ENCODE data around the gene PWWP2B. TPM values are rescaled to one million over a fixed set of nuclear protein-coding genes. Genes with fewer than 3 reads are reported as not detected.

Gene PWWP2B
- total and polyA plus RNA-seq, 2 of the 4 experiments (the other 2 are of a cell fraction): 1.7 to 2.2 TPM

DNA sequence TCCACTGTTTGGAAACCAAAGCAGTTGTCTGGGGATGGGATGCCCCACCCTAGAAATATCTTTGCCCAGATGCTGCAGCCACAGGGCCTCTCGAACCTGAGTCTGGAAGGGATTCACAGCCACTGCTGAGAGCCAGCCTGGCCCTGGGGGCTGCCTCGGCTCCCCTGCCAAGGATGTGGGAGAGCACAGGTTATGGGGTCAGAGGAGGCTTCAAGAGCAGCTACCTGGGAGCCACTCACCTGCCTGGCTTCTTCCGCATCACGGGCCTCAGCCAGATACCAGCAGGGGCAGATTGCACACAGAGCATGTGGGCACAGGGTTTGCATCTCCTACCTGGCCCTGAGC lies 5.4 kb upstream of the PWWP2B start:
- Histone ChIP-seq H4K91ac (ENCODE audit: insufficient read depth, low read depth, low read length) (no peak overlapping the region), H3K4me3 (ENCODE audit: insufficient read depth, low read depth, low read length) (no peak overlapping the region), H3K23ac (ENCODE audit: low read depth, low read length) (no peak overlapping the region), H4K20me1 (ENCODE audit: insufficient read depth, low read length) (no peaks in the 10 kb centered on the region), H2BK5ac (ENCODE audit: low read depth, low read length, poor library complexity, severe bottlenecking) (no peak overlapping the region), H3K4me1 (ENCODE audit: control insufficient read depth, insufficient read depth, low read length) (peaks cover 14% of the 10 kb centered on the region), H3K4ac (ENCODE audit: low read depth, low read length) (no peak overlapping the region), H2BK15ac (ENCODE audit: low read depth, low read length) (no peak overlapping the region), H3K27ac (ENCODE audit: insufficient read depth, low read length) (no peak overlapping the region), H3K9me3 (ENCODE audit: control insufficient read depth, insufficient read depth, low read length) (no peaks in the 10 kb centered on the region), H2BK20ac (ENCODE audit: low read depth, low read length) (no peak overlapping the region), H2AK5ac (ENCODE audit: low read depth, low read length) (no peak overlapping the region), H3K18ac (ENCODE audit: low read depth, low read length) (no peak overlapping the region), H3K36me3 (ENCODE audit: control insufficient read depth, insufficient read depth, low read length) (no peaks in the 10 kb centered on the region), H3K9ac (ENCODE audit: low read depth, low read length) (no peak overlapping the region), H2AFZ (replicated peaks; ENCODE audit: low read length, poor library complexity) (no peak overlapping the region), H4K5ac (ENCODE audit: low read depth, low read length) (no peak overlapping the region), H3K56ac (ENCODE audit: extremely low read depth, insufficient read depth, low read length) (no peak overlapping the region), H4K8ac (ENCODE audit: low read depth in 2 of 2, low read length in 2 of 2) (no peak overlapping the region), H3K27me3 (ENCODE audit: control insufficient read depth, insufficient read depth, low read length) (peaks cover 3% of the 10 kb centered on the region; the same call in 1 of the 2 replicates), H3K9me1 (ENCODE audit: insufficient read depth, low read length) (peaks cover 11% of the 10 kb centered on the region; the same call in 1 of the 2 replicates), H2BK120ac (ENCODE audit: low read depth, low read length) (no peak overlapping the region), H3K79me1 (ENCODE audit: low read depth in 1 of 2, low read length in 2 of 2) (no peaks in the 10 kb centered on the region), H3K4me2 (ENCODE audit: low read depth, low read length) (no peak overlapping the region), H3K14ac (replicated peaks; ENCODE audit: low read depth, low read length) (no peak overlapping the region), H2AK9ac (replicated peaks; ENCODE audit: low read depth, low read length, poor library complexity) (no peak overlapping the region)
- POLR2A ChIA-PET (ENCODE audit: unreplicated experiment): no interaction called here
- BruUV-seq (replicated peaks): no TSS peak
- 100% methylated on average over 2 of the region's 4 CpGs; no CpG with 5 or more reads in 1 of the 2 experiments for WGBS, 2 experiments (ENCODE audit: extremely low coverage in 2 of 2, insufficient read length in 1 of 2)
- ATAC-seq (ENCODE audit: low read depth) (no peak), DNase-seq (no peak)
- no peak for TF ChIP-seq CHD1 (IDR thresholded peaks at IDR 0.05; ENCODE audit: low read depth, low read length)
- TF ChIP-seq MXI1 (IDR thresholded peaks at IDR 0.05; ENCODE audit: borderline replicate concordance, low read depth, low read length): no peak
- no peak for TF ChIP-seq MAZ (IDR thresholded peaks at IDR 0.05; ENCODE audit: borderline replicate concordance, low read depth, low read length)
- TF ChIP-seq FOS (IDR thresholded peaks at IDR 0.05; ENCODE audit: low read depth, low read length): no peak
- TF ChIP-seq CEBPB (IDR thresholded peaks at IDR 0.05; ENCODE audit: low read depth, low read length): no peak
- no peak for TF ChIP-seq NFE2L2 (IDR thresholded peaks at IDR 0.05; ENCODE audit: low read depth, low read length)
- no peak for TF ChIP-seq BHLHE40 (IDR thresholded peaks at IDR 0.05; ENCODE audit: low read depth, low read length)
- TF ChIP-seq, protein P1, sequence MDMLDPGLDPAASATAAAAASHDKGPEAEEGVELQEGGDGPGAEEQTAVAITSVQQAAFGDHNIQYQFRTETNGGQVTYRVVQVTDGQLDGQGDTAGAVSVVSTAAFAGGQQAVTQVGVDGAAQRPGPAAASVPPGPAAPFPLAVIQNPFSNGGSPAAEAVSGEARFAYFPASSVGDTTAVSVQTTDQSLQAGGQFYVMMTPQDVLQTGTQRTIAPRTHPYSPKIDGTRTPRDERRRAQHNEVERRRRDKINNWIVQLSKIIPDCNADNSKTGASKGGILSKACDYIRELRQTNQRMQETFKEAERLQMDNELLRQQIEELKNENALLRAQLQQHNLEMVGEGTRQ (IDR thresholded peaks at IDR 0.05; ENCODE audit: low read depth, low read length): no peak
- no peak for TF ChIP-seq SMC3 (IDR thresholded peaks at IDR 0.05; ENCODE audit: low read depth, low read length)
- no peak for TF ChIP-seq MAFK (IDR thresholded peaks at IDR 0.05; ENCODE audit: low read depth, low read length)
- no peak for TF ChIP-seq RAD21 (IDR thresholded peaks at IDR 0.05; ENCODE audit: low read length)
- TF ChIP-seq POLR2A (IDR thresholded peaks at IDR 0.05; ENCODE audit: low read depth, low read length): no peak
- no peak for TF ChIP-seq RCOR1 (IDR thresholded peaks at IDR 0.05; ENCODE audit: insufficient replicate concordance, low read length)
- intact Hi-C loops (cut with micrococcal nuclease) (loop anchor here (5.0 kb wide), 1 partner anchor 246 kb away; no protein-coding TSS in a partner anchor), dilution Hi-C loops (cut with HindIII; ENCODE audit: low sequenced_read_pairs, unreplicated experiment) (no loop called here), in situ Hi-C loops (cut with MboI; ENCODE audit: low sequenced_read_pairs) (loop anchor here (5.0 to 10.0 kb wide), 2 partner anchors 61 to 243 kb away; no protein-coding TSS in a partner anchor)
- CTCF ChIA-PET: no interaction called here

All from IMR-90 (cell line).